GM21360 (cell line): Measurements from ENCODE around the gene WAS.

Experiments
- ATAC-seq: cut with Tn5 transposase; IDR thresholded peaks from one replicate; pipeline ENCODE4 v1.9.1; 2021; ENCODE audit warnings: mild to moderate bottlenecking, moderate library complexity; ENCODE audit not compliant: unreplicated experiment

Gene WAS

GRCh38 chrX:48711162-48711928 lies 27.7 kb downstream of the WAS start:
- ATAC-seq: no peak

- no peak for ATAC-seq
Observed at GRCh38 chrX:48711929-48712505, 28.4 kb downstream of the WAS start.

GRCh38 chrX:48713847-48714246 lies 30.2 kb downstream of the WAS start:
- ATAC-seq: no peak

GRCh38 chrX:48714573-48714972 lies 31.0 kb downstream of the WAS start:
- no peak for ATAC-seq

GRCh38 chrX:48715072-48715471 lies 31.5 kb downstream of the WAS start:
- ATAC-seq: no peak

- no peak for ATAC-seq
Observed at GRCh38 chrX:48715876-48716502, 32.4 kb downstream of the WAS start.

- ATAC-seq: no peak
Observed at GRCh38 chrX:48719958-48720357, 36.4 kb downstream of the WAS start.

GRCh38 chrX:48720577-48721250 lies 37.1 kb downstream of the WAS start:
- no peak for ATAC-seq

GRCh38 chrX:48721916-48722315 lies 38.3 kb downstream of the WAS start:
- no peak for ATAC-seq

- no peak for ATAC-seq
Observed at GRCh38 chrX:48726596-48726995, 43.0 kb downstream of the WAS start.

- ATAC-seq: no peak
Observed at GRCh38 chrX:48728653-48729052, 45.1 kb downstream of the WAS start.

GRCh38 chrX:48736303-48736702 lies 52.7 kb downstream of the WAS start:
- no peak for ATAC-seq

GRCh38 chrX:48736878-48737212 lies 53.2 kb downstream of the WAS start:
- ATAC-seq: no peak

GRCh38 chrX:48737213-48737938 lies 53.8 kb downstream of the WAS start:
- peak; percentile 97 for ATAC-seq

- ATAC-seq: no peak
Observed at GRCh38 chrX:48737940-48738339, 54.3 kb downstream of the WAS start.
